Tibial nerve (tissue), 4 donors: ENCODE results near the gene PRKAB1.

Experiments used
- CTCF ChIP-seq, 5 experiments: fragments of 200-600 bp in 3 of 5; fragments of 450-650 bp in 2 of 5; sonication (generic) in 3 of 5; IDR thresholded peaks; one replicate each; pipeline ENCODE4 v1.5.1; 2016 to 2019; ENCODE audit warnings: antibody characterized with exemption in 5 of 5, mild to moderate bottlenecking in 3 of 5, moderate library complexity in 2 of 5
- EP300 ChIP-seq, 2 donors: sonication (generic); formaldehyde crosslinking; IDR thresholded peaks; one replicate each; pipeline ENCODE4 v1.6.1; 2017; ENCODE audit warnings: antibody characterized with exemption in 2 of 2, mild to moderate bottlenecking in 1 of 2
- POLR2A ChIP-seq, 2 donors: fragments of 450-650 bp; IDR thresholded peaks; one replicate each; pipeline ENCODE4 v1.6.1; 2017; ENCODE audit warnings: antibody characterized with exemption in 2 of 2, mild to moderate bottlenecking in 2 of 2, moderate library complexity in 2 of 2

- no peak for TF ChIP-seq POLR2A (IDR thresholded peaks at IDR 0.05)
- TF ChIP-seq CTCF (IDR thresholded peaks at IDR 0.05): peak; percentile 55 to 93 (median 81)
- no peak for TF ChIP-seq EP300 (IDR thresholded peaks at IDR 0.05)
Observed at GRCh38 chr12:119659289-119659897, 8.5 kb upstream of the PRKAB1 start.
